Stomach smooth muscle (tissue), 2 donors: ENCODE data around the gene ERC2.

Experiments
- H3K27ac ChIP-seq: one replicate; pipeline ENCODE4 v1.7.0; 2013; ENCODE audit warnings: mild to moderate bottlenecking, low read length, inconsistent platforms
- H3K27me3 ChIP-seq, 2 donors: one replicate each; pipeline ENCODE4 v1.7.0; 2013; ENCODE audit warnings: low read length in 2 of 2; ENCODE audit not compliant: insufficient read depth in 2 of 2, control insufficient read depth in 1 of 2
- H3K36me3 ChIP-seq, 2 donors: one replicate each; pipeline ENCODE4 v1.7.0; 2013; ENCODE audit warnings: low read length in 2 of 2; ENCODE audit not compliant: control insufficient read depth in 2 of 2, insufficient read depth in 2 of 2
- H3K4me1 ChIP-seq: one replicate; pipeline ENCODE4 v1.7.0; 2013; ENCODE audit warnings: low read length; ENCODE audit not compliant: control insufficient read depth, insufficient read depth
- H3K4me3 ChIP-seq, 2 donors: one replicate each; pipeline ENCODE4 v1.7.0; 2013; ENCODE audit warnings: low read length in 2 of 2
- H3K9ac ChIP-seq, 2 donors: one replicate each; pipeline ENCODE4 v1.7.0; 2013; ENCODE audit warnings: low read length in 2 of 2, mild to moderate bottlenecking in 1 of 2
- H3K9me3 ChIP-seq, 2 donors: one replicate each; pipeline ENCODE4 v1.7.0; 2013; ENCODE audit warnings: low read length in 2 of 2; ENCODE audit not compliant: control insufficient read depth in 2 of 2
- donor health status: healthy.
- donor health status: Pancreatic carcinoma.

ERC2 gene

DNA sequence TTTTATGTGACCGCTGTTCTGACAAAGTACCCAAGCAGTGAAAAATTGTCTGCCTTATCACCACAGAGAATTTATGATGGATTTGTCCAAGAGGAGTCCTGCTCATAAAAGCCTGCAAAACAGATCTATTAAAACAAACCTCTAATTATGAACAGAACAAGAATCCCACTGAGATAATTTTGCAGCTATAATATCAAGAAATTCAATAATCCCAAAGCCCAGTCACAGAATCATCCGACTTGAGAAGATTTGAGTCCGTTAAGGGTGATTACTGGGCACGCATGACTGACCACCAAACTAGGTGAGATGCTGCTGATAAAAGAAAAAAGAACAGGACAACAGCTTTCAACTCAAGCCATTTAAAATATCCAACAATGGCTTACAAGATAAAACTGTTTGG, 750.2 kb downstream of the ERC2 start:
- no peaks in the 10 kb centered on the region for H3K27me3 ChIP-seq
- no peaks in the 10 kb centered on the region for H3K9me3 ChIP-seq
- no peaks in the 10 kb centered on the region for H3K36me3 ChIP-seq
- H3K4me3 ChIP-seq = no peak overlapping the region
- H3K4me1 ChIP-seq = peaks cover 2% of the 10 kb centered on the region
- no peak overlapping the region for H3K9ac ChIP-seq
- H3K27ac ChIP-seq = no peak overlapping the region

DNA sequence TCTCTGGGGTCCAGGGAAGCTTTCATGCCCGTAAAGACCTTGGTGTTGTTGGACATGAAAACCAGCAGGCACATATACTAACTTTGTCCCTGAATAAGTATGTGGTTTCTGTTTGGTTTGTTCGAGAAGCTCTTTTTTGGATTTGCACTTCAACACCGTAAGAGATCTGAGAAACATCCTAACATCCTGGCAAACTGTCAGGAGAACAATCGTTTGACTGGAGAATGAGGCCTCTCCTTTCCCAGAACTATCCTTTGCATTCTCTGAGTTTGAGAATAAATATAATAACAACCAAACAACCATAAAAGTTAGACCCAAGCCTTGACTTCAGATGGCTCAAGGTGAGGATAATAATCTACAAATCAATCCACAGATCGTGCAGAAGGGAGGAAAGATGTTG, 750.8 kb downstream of the ERC2 start:
- Histone ChIP-seq H3K36me3 (no peaks in the 10 kb centered on the region), H3K9me3 (no peaks in the 10 kb centered on the region), H3K27ac (no peak overlapping the region), H3K27me3 (no peaks in the 10 kb centered on the region), H3K4me1 (peaks cover 2% of the 10 kb centered on the region), H3K9ac (no peak overlapping the region), H3K4me3 (no peak overlapping the region)

DNA sequence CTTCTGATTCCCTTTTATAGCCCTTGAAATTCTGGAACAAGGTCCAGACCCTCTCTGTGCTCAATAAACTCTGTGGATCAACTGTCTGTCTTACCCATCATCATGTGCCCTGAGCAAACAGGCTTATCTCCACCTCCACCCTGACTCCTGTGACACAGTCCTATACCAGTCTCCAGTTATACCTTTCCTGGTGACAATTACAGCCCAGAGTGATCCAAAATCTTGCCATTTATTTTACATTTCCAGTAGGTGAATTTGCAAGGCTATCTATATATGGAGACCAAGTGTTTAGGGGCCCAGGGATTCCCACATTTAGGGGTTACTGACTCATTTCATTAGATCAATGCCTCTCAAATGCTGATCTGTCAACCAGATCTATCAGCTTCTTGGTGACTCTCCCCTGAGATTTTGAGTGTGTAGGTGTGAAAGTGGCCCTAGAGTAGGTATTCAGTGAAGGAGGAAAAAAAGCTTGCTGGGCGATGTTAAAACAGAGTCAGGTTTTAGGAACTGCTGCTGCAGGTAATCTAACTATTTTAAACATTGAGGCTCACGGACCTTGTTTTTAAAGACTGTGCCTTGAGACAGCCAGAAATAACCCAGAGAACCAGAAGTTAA, 751.5 kb downstream of the ERC2 start:
- H3K9ac ChIP-seq = no peak overlapping the region
- H3K27me3 ChIP-seq = no peaks in the 10 kb centered on the region
- H3K4me3 ChIP-seq = no peak overlapping the region
- no peaks in the 10 kb centered on the region for H3K36me3 ChIP-seq
- H3K4me1 ChIP-seq = peaks cover 2% of the 10 kb centered on the region
- H3K27ac ChIP-seq = no peak overlapping the region
- no peaks in the 10 kb centered on the region for H3K9me3 ChIP-seq

DNA sequence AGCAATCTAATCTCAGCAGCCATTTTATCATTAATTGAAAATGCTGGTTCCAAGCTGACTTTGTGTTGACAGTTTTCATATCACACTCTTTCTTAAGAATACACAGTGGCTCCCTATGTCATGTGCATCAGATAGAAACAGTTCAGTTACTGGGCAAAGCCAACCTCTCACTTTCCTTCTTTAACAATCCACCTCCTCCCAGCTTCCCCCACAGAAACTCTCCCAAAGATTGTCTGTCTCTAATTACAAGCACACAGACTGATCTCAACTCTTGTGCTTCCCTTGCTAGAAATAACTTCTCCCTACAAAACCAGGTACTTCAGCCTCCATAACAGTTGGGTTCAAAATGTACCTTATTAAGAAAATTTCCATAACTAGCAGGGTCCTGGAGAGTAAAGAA, 752.2 kb downstream of the ERC2 start:
- Histone ChIP-seq H3K9me3 (no peaks in the 10 kb centered on the region), H3K36me3 (no peaks in the 10 kb centered on the region), H3K27ac (no peak overlapping the region), H3K27me3 (no peaks in the 10 kb centered on the region), H3K4me1 (peaks cover 2% of the 10 kb centered on the region), H3K4me3 (no peak overlapping the region), H3K9ac (no peak overlapping the region)

DNA sequence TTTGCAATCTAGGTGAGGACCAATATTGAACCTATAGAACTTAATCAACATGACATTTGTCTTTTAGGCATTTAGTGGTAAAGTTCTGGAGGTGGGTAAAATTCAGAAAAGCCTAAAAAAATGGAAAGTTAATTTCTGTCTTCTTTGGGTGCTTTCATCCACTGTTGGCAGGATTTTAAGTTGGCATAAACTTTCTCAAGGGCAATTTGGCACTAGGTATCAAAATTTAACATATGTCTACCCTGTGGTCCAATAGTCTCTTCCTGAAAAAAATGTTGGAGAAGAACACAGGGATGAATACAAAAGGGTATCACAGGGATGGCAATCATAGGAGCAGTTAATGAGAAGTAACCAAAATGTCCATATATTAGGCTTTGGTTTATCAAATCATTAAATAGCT, 754.2 kb downstream of the ERC2 start:
- Histone ChIP-seq H3K36me3 (no peaks in the 10 kb centered on the region), H3K9me3 (no peaks in the 10 kb centered on the region), H3K27ac (no peak overlapping the region), H3K9ac (no peak overlapping the region), H3K4me3 (no peak overlapping the region), H3K27me3 (no peaks in the 10 kb centered on the region), H3K4me1 (peaks cover 2% of the 10 kb centered on the region)

DNA sequence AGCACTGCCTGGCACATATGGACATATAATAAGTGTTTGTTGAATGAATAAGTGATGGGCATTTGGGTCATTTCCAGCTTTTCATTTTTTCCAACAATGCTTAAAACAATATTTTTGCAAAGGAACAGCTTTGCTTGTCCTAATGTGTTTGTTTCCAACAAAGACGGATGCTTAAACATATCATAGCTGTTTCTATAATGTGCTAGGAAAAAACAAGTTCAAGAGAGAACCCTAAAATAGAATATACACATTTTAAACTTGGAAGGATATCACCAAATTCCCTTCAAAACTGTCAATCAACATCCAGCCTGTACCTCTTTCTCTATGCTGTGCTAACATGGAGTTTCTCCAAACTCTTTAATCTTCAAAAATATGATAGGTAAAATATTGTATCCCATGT, 756.6 kb downstream of the ERC2 start:
- H3K9ac ChIP-seq = no peak overlapping the region
- H3K27ac ChIP-seq = no peak overlapping the region
- H3K9me3 ChIP-seq = no peaks in the 10 kb centered on the region
- H3K36me3 ChIP-seq = no peaks in the 10 kb centered on the region
- H3K27me3 ChIP-seq = no peaks in the 10 kb centered on the region
- H3K4me3 ChIP-seq = no peak overlapping the region
- peaks cover 5% of the 10 kb centered on the region for H3K4me1 ChIP-seq

DNA sequence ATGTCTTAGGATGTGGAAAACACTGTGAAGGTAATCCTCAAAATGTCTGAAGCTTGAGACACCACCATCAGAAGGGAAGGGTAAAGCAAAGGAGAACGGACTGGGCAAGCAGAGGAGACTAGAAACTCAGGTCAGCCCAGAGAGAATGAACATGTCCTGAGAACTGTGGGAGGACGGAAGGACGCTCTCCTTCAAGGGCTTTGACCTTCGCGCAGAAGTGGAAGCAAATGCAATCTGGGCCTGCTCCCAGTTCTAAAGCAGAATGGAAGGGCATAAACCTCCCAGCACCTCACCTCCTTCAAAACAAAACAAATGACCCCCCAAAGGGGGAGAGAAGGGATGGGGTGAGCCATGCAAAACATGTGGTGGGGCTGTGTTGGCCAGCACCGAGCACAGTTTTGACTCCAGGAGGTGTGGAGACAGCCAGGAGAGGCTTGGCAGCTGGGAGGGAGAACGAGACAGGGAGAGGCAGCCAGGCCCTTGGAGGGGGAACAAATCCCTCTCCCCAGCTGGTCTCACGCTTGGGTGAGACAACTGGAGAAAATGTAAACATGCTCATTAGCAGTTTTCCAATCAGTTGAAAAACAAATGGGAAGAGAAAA, 758.8 kb downstream of the ERC2 start:
- Histone ChIP-seq H3K36me3 (no peaks in the 10 kb centered on the region), H3K9ac (no peak overlapping the region), H3K27ac (no peak overlapping the region), H3K4me1 (peaks cover 5% of the 10 kb centered on the region), H3K4me3 (no peak overlapping the region), H3K27me3 (no peaks in the 10 kb centered on the region), H3K9me3 (no peaks in the 10 kb centered on the region)

DNA sequence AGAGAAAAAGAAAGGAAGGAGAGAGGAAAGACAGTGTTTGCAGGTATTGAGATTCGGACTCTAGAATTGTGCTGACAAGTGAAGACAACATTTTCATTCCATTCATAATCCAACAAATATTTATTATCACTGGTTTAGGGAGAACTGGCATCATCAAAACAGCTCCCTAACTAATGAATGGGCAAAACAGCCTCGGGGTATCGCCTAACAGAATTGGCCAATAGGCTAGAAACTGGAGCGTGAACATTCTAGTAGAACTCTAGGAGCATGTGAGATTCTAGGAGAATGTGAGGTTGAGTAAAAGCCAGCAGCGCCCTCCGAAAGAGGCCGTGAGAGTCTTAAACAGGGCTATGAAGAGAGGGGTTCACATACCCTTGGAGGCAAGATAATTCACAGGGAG, 759.3 kb downstream of the ERC2 start:
- Histone ChIP-seq H3K9ac (no peak overlapping the region), H3K9me3 (no peaks in the 10 kb centered on the region), H3K27me3 (no peaks in the 10 kb centered on the region), H3K4me3 (no peak overlapping the region), H3K36me3 (no peaks in the 10 kb centered on the region), H3K27ac (no peak overlapping the region), H3K4me1 (peaks cover 5% of the 10 kb centered on the region)

DNA sequence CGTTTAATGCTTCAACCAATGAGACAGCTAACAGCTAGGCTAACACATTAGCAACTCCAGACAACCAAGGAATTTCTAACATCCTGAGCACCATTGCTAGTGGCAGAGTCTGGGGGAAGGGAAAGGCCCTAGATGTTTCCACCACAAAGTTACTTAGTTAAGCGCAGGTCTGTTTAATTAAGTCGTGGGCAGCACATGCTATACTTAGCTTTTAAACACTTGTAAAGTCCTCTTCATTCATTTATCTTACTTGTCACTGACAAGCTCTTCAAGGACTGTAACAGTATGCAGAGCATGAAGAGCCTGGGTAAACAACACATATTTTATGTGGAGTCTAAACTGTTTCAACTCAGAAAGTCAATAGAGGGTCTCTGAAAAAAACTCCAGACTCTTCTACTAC, 760.0 kb downstream of the ERC2 start:
- H3K27me3 ChIP-seq = no peaks in the 10 kb centered on the region
- H3K4me1 ChIP-seq = peaks cover 5% of the 10 kb centered on the region
- H3K9ac ChIP-seq = no peak overlapping the region
- H3K4me3 ChIP-seq = no peak overlapping the region
- H3K27ac ChIP-seq = no peak overlapping the region
- no peaks in the 10 kb centered on the region for H3K36me3 ChIP-seq
- H3K9me3 ChIP-seq = no peaks in the 10 kb centered on the region

DNA sequence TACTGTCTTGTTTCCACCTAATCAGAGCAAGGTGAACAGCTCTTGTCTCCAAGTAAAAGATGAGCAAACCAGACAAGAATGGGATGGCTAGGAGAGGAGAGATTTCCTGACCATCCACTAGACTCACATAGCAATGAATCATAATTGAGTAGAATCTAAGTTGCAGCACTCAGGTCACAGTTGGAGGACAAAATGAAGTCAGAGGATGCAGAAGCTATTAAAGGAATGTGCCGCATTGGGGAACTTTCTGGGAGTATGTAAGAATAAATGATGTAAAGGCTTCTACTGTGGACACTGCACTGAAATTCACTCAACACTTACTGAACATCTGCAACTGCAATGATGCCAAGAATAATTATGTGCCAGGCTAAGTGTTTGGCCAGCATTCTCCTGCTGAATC, 763.7 kb downstream of the ERC2 start:
- Histone ChIP-seq H3K27me3 (no peaks in the 10 kb centered on the region), H3K9me3 (no peaks in the 10 kb centered on the region), H3K4me3 (no peak overlapping the region), H3K4me1 (peaks cover 5% of the 10 kb centered on the region), H3K27ac (no peak overlapping the region), H3K36me3 (no peaks in the 10 kb centered on the region), H3K9ac (no peak overlapping the region)

DNA sequence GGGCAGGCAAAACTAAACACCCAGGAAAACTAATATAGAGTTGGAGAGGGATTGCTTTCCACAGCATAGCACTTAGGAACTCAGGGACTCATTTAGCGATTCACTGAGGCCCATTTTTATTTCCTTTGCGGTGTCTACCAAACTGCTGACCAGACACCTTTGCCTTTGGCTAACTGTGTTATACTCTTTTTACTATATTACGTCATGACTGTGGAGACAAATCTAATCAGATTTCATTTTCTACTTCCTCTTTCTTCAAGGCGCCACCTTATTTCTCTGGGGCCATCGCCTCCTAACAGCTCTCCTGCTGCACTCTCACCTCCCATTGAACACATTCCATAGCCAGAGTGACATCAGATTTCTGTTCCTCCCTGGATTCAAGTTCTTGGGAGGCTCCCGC, 765.4 kb downstream of the ERC2 start:
- Histone ChIP-seq H3K9ac (no peak overlapping the region), H3K4me3 (no peak overlapping the region), H3K4me1 (peaks cover 5% of the 10 kb centered on the region), H3K36me3 (no peaks in the 10 kb centered on the region), H3K27ac (no peak overlapping the region), H3K9me3 (no peaks in the 10 kb centered on the region), H3K27me3 (no peaks in the 10 kb centered on the region)
